Fibroblast of pulmonary artery (primary cell): ENCODE measurements around the gene CFAP221.

Source experiments
- DNase-seq: peaks from one replicate; pipeline ENCODE4 v3.0.0-alpha.2; 2010; ENCODE audit warnings: low read depth
- H3K4me3 ChIP-seq: replicated peaks from 2 replicates; pipeline ENCODE4 v1.5.1; 2011; ENCODE audit warnings: low read depth, mild to moderate bottlenecking, control low read depth, low read length, moderate library complexity
- CTCF ChIP-seq: IDR thresholded peaks from 2 replicates; pipeline ENCODE4 v1.5.1; 2011; ENCODE audit warnings: mild to moderate bottlenecking, control low read depth, low read length, inconsistent platforms; ENCODE audit errors: missing control alignments

CFAP221 gene

GRCh38 chr2:119536211-119536610 lies 8.0 kb upstream of the CFAP221 start:
- DNase-seq, result no peak
- no peak for TF ChIP-seq CTCF
- no peak overlapping the region for H3K4me3 ChIP-seq

GRCh38 chr2:119536707-119537106 lies 7.5 kb upstream of the CFAP221 start:
- H3K4me3 ChIP-seq, result no peak overlapping the region
- DNase-seq, result no peak
- TF ChIP-seq CTCF, result no peak

GRCh38 chr2:119537792-119538191 lies 6.5 kb upstream of the CFAP221 start:
- DNase-seq, result no peak
- no peak overlapping the region for H3K4me3 ChIP-seq
- TF ChIP-seq CTCF, result no peak

GRCh38 chr2:119541476-119541875 lies 2.8 kb upstream of the CFAP221 start:
- no peak for DNase-seq
- no peak overlapping the region for H3K4me3 ChIP-seq
- no peak for TF ChIP-seq CTCF

- DNase-seq, result no peak
- H3K4me3 ChIP-seq, result peak overlapping the region; percentile 59
- no peak for TF ChIP-seq CTCF
Measured at GRCh38 chr2:119544939-119545475, 758 bp downstream of the CFAP221 start.

GRCh38 chr2:119545754-119546446 lies 1.7 kb downstream of the CFAP221 start:
- peak; percentile 23 for DNase-seq
- no peak for TF ChIP-seq CTCF
- H3K4me3 ChIP-seq, result no peak overlapping the region

GRCh38 chr2:119546447-119546767 lies 2.2 kb downstream of the CFAP221 start:
- DNase-seq, result no peak
- no peak overlapping the region for H3K4me3 ChIP-seq
- TF ChIP-seq CTCF, result no peak
